Stimulated activated CD8-positive, alpha-beta memory T cell treated with anti-CD3 and anti-CD28 coated beads, Interleukin-12 subunit alpha, Interleukin-12 subunit beta, amount 100 ng/mL, for 1 hour (primary cell): Measurements from ENCODE around the gene PLEKHM2.

ENCODE experiments used
- DNase-seq: peaks from one replicate; pipeline ENCODE4 v3.0.0-alpha.2; 2020; ENCODE audit warnings: low read depth

PLEKHM2 gene

GRCh38 chr1:15726508-15726907 is 42.4 kb downstream of the PLEKHM2 start:
- DNase-seq: no peak

GRCh38 chr1:15727021-15727420 is 42.9 kb downstream of the PLEKHM2 start:
- no peak for DNase-seq

GRCh38 chr1:15727424-15727823 is 43.3 kb downstream of the PLEKHM2 start:
- no peak for DNase-seq

- DNase-seq: no peak
Measured at GRCh38 chr1:15727866-15728534, 43.9 kb downstream of the PLEKHM2 start.

- no peak for DNase-seq
Measured at GRCh38 chr1:15728937-15729657, 45.0 kb downstream of the PLEKHM2 start.

- no peak for DNase-seq
Measured at GRCh38 chr1:15730423-15730822, 46.3 kb downstream of the PLEKHM2 start.

GRCh38 chr1:15730936-15731335 is 46.8 kb downstream of the PLEKHM2 start:
- no peak for DNase-seq

GRCh38 chr1:15731735-15732685 is 47.9 kb downstream of the PLEKHM2 start:
- DNase-seq: no peak

GRCh38 chr1:15732686-15733081 is 48.6 kb downstream of the PLEKHM2 start:
- no peak for DNase-seq

GRCh38 chr1:15733218-15733725 is 49.2 kb downstream of the PLEKHM2 start:
- DNase-seq: no peak

GRCh38 chr1:15733726-15734226 is 49.7 kb downstream of the PLEKHM2 start:
- no peak for DNase-seq

- DNase-seq: no peak
Measured at GRCh38 chr1:15734296-15734695, 50.2 kb downstream of the PLEKHM2 start.

GRCh38 chr1:15734901-15735300 is 50.8 kb downstream of the PLEKHM2 start:
- no peak for DNase-seq

GRCh38 chr1:15735304-15736037 is 51.4 kb downstream of the PLEKHM2 start:
- DNase-seq: no peak

GRCh38 chr1:15736038-15736891 is 52.1 kb downstream of the PLEKHM2 start, which contains the start of gene SLC25A34:
TSS of gene SLC25A34 (plus strand) at chr1:15736258. CDS start at chr1:15736486, 228 bp downstream.
- no peak for DNase-seq

- DNase-seq: no peak
Measured at GRCh38 chr1:15736892-15737261, 52.8 kb downstream of the PLEKHM2 start.

GRCh38 chr1:15737324-15738319 is 53.5 kb downstream of the PLEKHM2 start:
- DNase-seq: no peak

GRCh38 chr1:15738416-15739113 is 54.4 kb downstream of the PLEKHM2 start:
- DNase-seq: no peak

- DNase-seq: no peak
Measured at GRCh38 chr1:15739259-15739658, 55.1 kb downstream of the PLEKHM2 start.
